ENCODE data around the gene TGFBRAP1. TPM values are rescaled to one million over a fixed set of nuclear protein-coding genes. Genes with fewer than 3 reads are reported as not detected.

Gene TGFBRAP1
- total RNA-seq, 1 experiment from 2014 or later: 26.5 TPM

DNA sequence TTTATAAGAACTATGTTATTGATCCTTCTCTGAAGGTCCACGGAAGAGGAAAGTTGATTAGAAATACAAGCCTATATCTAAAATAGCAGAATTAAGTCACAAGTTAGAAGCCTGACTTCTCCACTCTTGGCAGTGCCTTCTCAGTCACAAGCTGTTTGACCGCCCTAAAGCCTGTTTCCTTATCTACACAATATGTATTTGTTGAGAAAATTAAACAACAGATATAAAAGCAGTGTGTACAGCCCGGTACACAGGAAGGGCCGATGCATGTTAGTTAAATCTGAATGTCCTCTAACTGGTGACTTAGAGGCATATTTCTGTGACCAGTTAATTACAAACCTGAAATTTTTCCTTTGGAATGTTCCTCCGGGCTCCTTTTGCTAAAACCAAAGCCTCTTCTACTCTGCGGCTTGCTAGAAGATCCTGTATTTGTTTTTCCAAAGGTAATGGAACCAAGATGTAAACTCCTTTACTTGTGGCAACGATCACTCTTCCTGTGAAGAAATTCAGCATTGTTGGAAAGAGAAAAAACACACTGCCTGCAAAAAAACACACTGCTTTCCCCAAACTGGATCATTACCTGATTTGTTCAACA is 33.4 kb downstream of the TGFBRAP1 start:
- H2AFZ ChIP-seq (ENCODE audit: low read length): no peak overlapping the region
- H3K4me2 ChIP-seq (ENCODE audit: low read length): no peak overlapping the region
- no peaks in the 10 kb centered on the region for H3F3A ChIP-seq (ENCODE audit: low read length, unreplicated experiment)
- H3K9ac ChIP-seq (ENCODE audit: low read length): no peak overlapping the region
- intact Hi-C loops (cut with micrococcal nuclease): no loop called here
- no peaks in the 10 kb centered on the region for H3K27me3 ChIP-seq (ENCODE audit: low read length)
- no peaks in the 10 kb centered on the region for H3K9me3 ChIP-seq (ENCODE audit: low read length)
- H3K27ac ChIP-seq (ENCODE audit: low read length): no peak overlapping the region
- peaks cover 25% of the 10 kb centered on the region for H3K36me3 ChIP-seq (ENCODE audit: low read depth, low read length)
- no peak overlapping the region for H3K4me3 ChIP-seq (ENCODE audit: low read length)
- ChIA-PET CTCF (no interaction called here), POLR2A (ENCODE audit: unreplicated experiment) (no interaction called here)
- DNase-seq (no peak), ATAC-seq (no peak)
- 0 out of 2 replicates have a peak, but pooled peaks cover 4% of the 10 kb centered on the region for H3K79me2 ChIP-seq (ENCODE audit: low read length)
- TF ChIP-seq EZH2 (IDR thresholded peaks at IDR 0.05; ENCODE audit: low read length, unreplicated experiment) (no peak), EZH2phosphoT487 (IDR thresholded peaks at IDR 0.05; ENCODE audit: borderline replicate concordance, low read length) (no peak)
- TF ChIP-seq, protein P1, sequence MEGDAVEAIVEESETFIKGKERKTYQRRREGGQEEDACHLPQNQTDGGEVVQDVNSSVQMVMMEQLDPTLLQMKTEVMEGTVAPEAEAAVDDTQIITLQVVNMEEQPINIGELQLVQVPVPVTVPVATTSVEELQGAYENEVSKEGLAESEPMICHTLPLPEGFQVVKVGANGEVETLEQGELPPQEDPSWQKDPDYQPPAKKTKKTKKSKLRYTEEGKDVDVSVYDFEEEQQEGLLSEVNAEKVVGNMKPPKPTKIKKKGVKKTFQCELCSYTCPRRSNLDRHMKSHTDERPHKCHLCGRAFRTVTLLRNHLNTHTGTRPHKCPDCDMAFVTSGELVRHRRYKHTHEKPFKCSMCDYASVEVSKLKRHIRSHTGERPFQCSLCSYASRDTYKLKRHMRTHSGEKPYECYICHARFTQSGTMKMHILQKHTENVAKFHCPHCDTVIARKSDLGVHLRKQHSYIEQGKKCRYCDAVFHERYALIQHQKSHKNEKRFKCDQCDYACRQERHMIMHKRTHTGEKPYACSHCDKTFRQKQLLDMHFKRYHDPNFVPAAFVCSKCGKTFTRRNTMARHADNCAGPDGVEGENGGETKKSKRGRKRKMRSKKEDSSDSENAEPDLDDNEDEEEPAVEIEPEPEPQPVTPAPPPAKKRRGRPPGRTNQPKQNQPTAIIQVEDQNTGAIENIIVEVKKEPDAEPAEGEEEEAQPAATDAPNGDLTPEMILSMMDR (conservative IDR thresholded peaks at IDR 0.05; ENCODE audit: low read depth, low read length): no peak
- H3K9me2 ChIP-seq (replicated peaks; ENCODE audit: low read length): no peaks in the 10 kb centered on the region
- BruUV-seq (replicated peaks): no TSS peak
- no peaks in the 10 kb centered on the region for H3K4me1 ChIP-seq (ENCODE audit: insufficient read depth, low read length)
- no peaks in the 10 kb centered on the region for H4K20me1 ChIP-seq (ENCODE audit: low read length)

DNA sequence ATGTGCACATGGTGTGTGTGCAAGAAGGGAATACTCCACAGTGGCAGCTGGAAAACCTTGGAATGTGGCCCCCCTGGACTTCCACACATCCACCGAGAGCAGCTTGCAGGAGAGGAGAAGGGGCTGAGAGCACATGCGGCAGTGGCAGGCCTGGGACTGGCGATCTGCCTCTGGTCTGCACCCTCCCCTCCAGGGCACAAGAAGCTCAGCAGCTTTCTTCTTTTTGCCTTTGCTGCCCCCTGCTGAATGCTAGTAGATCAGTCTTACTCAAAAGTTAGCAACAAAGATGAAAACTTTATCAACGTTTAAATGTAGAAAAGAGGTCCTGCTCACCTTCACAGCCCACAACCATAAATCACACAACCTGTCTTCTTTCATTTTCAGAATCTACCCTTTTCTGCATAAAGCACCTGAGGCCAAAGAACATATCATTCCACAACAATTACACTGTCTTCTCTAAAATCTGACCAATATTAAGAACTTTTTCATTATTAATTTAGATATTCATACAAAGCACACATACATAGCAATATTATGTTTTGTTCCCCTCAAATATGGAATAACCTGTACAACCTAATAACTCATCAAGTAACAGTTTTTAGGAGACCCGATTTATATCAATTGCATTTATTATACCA is 34.6 kb downstream of the TGFBRAP1 start:
- Histone ChIP-seq H3K4me2 (ENCODE audit: low read length) (no peak overlapping the region), H3K36me3 (ENCODE audit: low read depth, low read length) (peaks cover 25% of the 10 kb centered on the region), H3K79me2 (ENCODE audit: low read length) (0 out of 2 replicates have a peak, but pooled peaks cover 2% of the 10 kb centered on the region), H3K27ac (ENCODE audit: low read length) (no peak overlapping the region), H2AFZ (ENCODE audit: low read length) (no peak overlapping the region), H3K4me1 (ENCODE audit: insufficient read depth, low read length) (no peaks in the 10 kb centered on the region), H4K20me1 (ENCODE audit: low read length) (no peaks in the 10 kb centered on the region), H3K9me3 (ENCODE audit: low read length) (no peaks in the 10 kb centered on the region), H3K9me2 (replicated peaks; ENCODE audit: low read length) (no peaks in the 10 kb centered on the region), H3K9ac (ENCODE audit: low read length) (no peak overlapping the region), H3K4me3 (ENCODE audit: low read length) (no peak overlapping the region), H3K27me3 (ENCODE audit: low read length) (no peaks in the 10 kb centered on the region), H3F3A (ENCODE audit: low read length, unreplicated experiment) (no peaks in the 10 kb centered on the region)
- intact Hi-C loops (cut with micrococcal nuclease): loop anchor here (2.0 to 5.0 kb wide), 2 partner anchors 32 to 180 kb away; partner anchors contain the start of gene TGFBRAP1
- no TSS peak for BruUV-seq (replicated peaks)
- DNase-seq (peak; percentile 67), ATAC-seq (peak; percentile 80)
- ChIA-PET CTCF (no interaction called here), POLR2A (ENCODE audit: unreplicated experiment) (no interaction called here)
- TF ChIP-seq, protein P1 (conservative IDR thresholded peaks at IDR 0.05; ENCODE audit: low read depth, low read length): peak; percentile 75
- no peak for TF ChIP-seq EZH2 (IDR thresholded peaks at IDR 0.05; ENCODE audit: low read length, unreplicated experiment)

DNA sequence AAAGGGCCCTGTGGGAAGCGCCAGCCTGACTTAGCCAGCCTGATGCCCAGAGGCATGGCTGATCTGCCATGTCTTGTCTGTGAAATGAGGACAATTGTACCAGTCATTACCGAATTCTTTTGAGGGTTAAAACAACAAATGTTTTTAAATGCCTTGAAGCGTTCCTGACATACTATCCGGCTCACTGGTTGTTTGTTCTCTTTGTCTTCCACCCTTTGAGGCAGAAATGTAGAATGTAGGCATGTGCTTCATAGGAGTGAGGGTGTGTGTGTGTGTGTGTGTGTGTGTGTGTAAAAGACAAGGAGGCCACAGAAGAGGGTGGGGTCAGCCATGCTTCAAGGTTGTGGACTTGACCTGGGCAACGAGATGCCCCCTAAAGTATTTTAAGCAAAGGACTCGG is 35.5 kb downstream of the TGFBRAP1 start:
- no TSS peak for BruUV-seq (replicated peaks)
- intact Hi-C loops (cut with micrococcal nuclease): loop anchor here (2.0 to 5.0 kb wide), 2 partner anchors 33 to 179 kb away; partner anchors contain the start of gene TGFBRAP1
- no peaks in the 10 kb centered on the region for H3K79me2 ChIP-seq (ENCODE audit: low read length)
- ChIA-PET CTCF (no interaction called here), POLR2A (ENCODE audit: unreplicated experiment) (no interaction called here)
- DNase-seq (no peak), ATAC-seq (no peak)
- H3K4me1 ChIP-seq (ENCODE audit: insufficient read depth, low read length): no peaks in the 10 kb centered on the region
- no peaks in the 10 kb centered on the region for H3K9me3 ChIP-seq (ENCODE audit: low read length)
- H3K27me3 ChIP-seq (ENCODE audit: low read length): no peaks in the 10 kb centered on the region
- no peaks in the 10 kb centered on the region for H3F3A ChIP-seq (ENCODE audit: low read length, unreplicated experiment)
- TF ChIP-seq EZH2 (IDR thresholded peaks at IDR 0.05; ENCODE audit: low read length, unreplicated experiment) (no peak), EZH2phosphoT487 (IDR thresholded peaks at IDR 0.05; ENCODE audit: borderline replicate concordance, low read length) (no peak)
- TF ChIP-seq, protein P1 (conservative IDR thresholded peaks at IDR 0.05; ENCODE audit: low read depth, low read length): no peak
- H4K20me1 ChIP-seq (ENCODE audit: low read length): no peaks in the 10 kb centered on the region
- no peaks in the 10 kb centered on the region for H3K9me2 ChIP-seq (replicated peaks; ENCODE audit: low read length)
- H3K4me2 ChIP-seq (ENCODE audit: low read length): no peak overlapping the region
- H2AFZ ChIP-seq (ENCODE audit: low read length): no peak overlapping the region
- no peak overlapping the region for H3K27ac ChIP-seq (ENCODE audit: low read length)
- H3K9ac ChIP-seq (ENCODE audit: low read length): no peak overlapping the region
- no peak overlapping the region for H3K4me3 ChIP-seq (ENCODE audit: low read length)
- H3K36me3 ChIP-seq (ENCODE audit: low read depth, low read length): peaks cover 31% of the 10 kb centered on the region

Data from PC-3 (cell line).